Stimulated activated CD8-positive, alpha-beta memory T cell treated with anti-CD3 and anti-CD28 coated beads, Interleukin-12 subunit alpha, Interleukin-12 subunit beta, amount 100 ng/mL, for 24 hours (primary cell): ENCODE data around the gene GTSF1L.

Experiments
- DNase-seq: peaks from one replicate; pipeline ENCODE4 v3.0.0-alpha.2; 2020; ENCODE audit errors: extremely low read depth

GTSF1L gene

DNA sequence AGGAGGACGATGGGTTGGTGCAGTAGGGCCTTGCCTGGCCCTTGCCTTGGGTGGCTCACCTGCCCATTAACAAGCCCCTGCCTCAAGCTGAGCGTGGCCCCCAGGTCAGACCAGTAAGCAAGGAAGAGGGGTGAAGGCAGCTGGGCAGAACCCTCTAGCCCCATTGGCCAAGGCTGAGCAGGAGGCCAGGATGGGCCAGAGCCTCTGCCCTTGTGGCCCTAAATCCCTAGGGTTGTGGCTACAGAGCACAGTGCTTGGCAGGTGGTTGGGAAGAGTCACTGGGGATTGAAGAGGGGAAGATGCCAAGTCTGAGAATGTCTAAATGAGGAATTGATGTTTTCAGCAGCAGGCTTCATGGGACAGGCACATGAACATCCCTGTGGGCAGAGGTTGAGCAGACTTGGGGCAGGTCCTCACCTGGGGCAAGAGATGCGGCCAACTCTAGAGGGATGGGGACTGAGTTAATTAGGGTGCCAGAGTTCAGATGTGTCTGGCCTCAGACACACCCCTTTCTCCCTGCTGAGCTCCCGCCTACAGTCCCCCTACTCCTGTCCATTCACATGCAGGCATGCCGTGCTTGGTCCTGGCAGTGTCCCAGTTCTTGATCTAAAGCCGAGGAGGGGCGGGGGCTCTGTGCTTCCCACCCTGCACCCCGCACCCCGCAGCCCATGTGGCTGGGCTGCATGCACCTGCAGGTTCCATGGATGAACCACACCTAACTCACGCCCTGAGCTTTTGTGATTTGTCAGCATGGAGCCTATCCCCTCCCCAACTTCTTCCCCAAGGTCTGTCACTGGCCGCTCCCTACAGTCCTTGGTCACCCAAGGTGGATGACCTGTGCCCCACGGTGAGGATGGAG lies 9.8 kb downstream of the GTSF1L start:
- DNase-seq = no peak

DNA sequence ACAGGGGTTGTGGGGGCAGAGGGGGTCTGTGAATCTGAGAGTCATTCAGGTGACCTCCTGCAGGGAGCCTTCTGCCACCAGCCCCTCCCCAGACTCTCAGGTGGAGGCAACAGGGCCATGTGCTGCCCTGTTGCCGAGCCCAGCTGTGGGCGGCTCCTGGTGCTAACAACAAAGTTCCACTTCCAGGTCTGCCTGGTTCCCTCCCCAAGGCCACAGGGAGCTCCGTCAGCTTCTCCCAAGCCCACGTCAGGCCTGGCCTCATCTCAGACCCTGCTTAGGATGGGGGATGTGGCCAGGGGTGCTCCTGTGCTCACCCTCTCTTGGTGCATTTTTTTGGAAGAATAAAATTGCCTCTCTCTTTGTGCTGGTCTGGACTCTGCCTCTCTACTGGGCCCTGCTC lies 10.7 kb downstream of the GTSF1L start:
- no peak for DNase-seq

DNA sequence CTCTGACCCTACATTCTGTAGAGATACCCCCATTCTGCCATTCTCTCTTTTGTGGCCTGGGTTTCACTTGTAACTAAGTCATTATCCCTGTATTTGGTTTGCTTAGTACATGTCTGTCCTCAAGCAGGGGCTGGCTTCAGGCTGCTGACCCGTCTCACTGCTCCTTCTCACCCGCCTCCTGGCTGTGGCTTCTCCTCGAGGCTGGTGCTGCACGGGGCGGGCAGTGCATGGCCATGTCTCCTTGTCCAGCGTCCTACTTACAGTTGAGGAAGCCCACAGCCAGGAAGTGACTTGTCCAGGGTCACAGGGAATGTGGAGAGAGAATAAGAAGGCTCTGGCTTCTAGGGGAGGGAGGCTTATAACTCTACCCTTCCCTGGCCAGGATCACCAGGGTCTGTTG lies 11.3 kb downstream of the GTSF1L start:
- DNase-seq = no peak

DNA sequence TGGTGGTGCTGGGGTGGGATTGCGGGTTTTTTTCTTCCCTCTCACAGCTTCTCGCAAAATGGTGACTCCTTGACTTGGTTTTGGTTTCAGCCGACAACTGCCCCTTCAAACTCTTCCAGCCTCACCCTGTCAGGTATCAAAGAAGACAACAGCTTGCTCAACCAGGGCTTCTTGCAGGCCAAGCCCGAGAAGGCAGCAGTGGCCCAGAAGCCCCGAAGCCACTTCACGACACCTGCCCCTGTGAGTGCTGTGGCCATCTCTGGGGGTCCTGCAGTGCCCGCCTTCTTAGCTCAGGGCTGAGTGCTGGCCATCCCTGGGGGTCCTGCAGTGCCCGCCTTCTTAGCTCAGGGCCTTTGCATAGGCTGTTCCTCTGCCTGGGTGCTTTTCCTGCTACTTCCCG lies 11.8 kb downstream of the GTSF1L start:
- no peak for DNase-seq

DNA sequence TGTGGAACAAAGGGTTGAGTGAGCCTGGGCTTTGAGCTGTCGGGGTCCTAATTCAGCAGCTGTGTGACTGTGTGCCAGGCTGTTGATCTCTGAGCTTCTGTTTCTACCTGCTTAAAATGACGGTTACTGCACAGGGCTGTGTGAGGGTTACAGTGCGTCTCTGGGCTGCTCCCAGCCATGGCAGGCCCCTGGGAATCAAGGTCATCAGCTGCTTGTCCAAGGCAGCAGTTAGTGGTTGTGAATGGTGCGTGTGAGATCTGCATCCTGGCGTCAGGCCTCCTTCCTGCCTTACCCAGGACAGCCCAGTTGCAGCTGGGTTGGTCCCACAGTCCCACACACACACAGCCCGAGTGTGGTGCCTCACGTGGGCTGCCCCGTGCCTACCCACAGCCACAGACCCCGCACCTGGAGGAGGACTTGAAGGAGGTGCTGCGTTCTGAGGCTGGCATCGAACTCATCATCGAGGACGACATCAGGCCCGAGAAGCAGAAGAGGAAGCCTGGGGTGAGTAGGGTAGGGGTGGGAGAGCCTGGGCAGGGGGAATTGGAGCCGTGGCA lies 15.6 kb downstream of the GTSF1L start:
- DNase-seq = no peak

DNA sequence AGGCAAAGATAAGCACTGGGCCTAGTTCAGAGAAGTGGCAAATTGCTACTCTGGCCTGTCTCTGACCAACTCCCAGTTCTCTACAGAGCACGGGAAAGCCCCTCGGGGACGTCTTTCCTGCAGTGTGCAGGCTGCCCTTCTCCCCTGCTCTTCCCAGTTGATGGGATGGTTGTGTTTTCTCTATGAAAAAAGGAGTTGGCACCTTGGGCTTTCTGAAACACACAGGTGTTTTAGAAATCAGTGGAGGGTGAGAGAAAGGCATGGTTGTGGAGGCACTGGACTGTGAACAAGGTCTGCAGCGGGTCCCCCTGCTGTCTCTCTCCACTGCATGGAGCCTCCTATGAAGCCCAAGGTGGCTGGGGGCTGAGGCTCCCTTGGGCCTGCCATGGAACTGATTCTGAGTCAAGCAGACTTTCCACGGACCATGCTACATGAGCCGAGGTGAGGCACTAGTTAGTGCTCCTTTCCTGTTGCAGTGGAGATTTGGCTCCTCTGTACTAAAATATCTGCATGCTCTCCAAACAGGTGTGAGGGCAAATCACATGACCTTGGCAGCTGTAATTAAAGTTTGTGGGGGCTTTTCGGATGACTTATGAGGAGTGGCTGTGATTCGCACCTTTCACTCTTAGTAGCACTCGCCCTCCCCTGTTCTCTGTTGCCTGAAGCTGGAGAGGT lies 16.3 kb downstream of the GTSF1L start:
- no peak for DNase-seq

DNA sequence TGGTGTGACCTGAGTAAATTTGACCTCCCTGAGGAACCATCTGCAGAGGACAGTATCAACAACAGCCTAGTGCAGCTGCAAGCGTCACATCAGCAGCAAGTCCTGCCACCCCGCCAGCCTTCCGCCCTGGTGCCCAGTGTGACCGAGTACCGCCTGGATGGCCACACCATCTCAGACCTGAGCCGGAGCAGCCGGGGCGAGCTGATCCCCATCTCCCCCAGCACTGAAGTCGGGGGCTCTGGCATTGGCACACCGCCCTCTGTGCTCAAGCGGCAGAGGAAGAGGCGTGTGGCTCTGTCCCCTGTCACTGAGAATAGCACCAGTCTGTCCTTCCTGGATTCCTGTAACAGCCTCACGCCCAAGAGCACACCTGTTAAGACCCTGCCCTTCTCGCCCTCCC lies 24.3 kb downstream of the GTSF1L start:
- DNase-seq = no peak

DNA sequence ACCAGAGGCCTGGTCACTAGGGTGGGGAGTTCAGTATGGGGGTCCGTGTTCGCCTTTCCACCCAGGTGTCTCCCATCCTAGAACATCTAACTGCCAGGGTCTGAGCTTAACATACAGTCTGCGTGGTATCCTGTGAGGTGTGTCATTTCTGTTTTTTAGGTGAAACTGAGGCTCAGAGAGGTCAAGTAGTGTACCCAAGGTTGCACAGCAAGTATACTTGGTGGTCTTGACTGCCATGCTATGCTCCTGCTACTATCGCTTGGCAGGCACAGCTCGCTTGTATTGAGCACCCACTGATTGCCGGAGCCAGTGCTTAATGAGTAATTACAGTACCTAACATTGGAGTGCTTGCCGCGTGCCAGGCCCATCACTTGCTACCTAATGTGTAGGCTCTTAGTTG lies 26.2 kb downstream of the GTSF1L start:
- DNase-seq = no peak

DNA sequence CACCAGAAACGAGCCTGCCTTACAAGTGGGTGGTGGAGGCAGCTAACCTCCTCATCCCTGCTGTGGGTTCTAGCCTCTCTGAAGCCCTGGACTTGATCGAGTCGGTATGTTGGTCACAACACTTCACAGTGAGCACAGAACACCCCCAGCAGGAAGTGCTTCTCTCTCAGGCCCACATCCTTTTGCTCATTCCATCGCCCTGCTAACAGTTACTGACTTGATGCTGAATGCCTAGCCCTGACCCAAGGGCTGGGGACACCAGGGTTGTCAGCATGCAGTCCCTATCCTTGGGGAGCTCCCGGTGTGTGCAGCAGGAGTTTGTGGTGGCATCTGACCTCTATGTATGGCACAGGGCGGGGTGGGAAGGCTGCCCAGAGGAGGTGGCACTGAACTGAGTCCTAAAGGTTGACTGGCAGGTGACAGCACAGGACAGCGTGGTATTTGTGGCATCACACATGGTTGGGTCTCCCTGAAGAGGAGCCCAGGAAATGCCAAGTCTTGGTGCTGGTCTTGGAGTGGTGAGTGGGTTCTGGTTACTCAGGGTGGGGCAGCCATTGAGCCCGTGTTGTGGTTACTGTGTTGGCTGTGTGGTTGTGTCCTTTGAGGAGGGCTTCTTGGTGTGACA lies 26.7 kb downstream of the GTSF1L start:
- no peak for DNase-seq

DNA sequence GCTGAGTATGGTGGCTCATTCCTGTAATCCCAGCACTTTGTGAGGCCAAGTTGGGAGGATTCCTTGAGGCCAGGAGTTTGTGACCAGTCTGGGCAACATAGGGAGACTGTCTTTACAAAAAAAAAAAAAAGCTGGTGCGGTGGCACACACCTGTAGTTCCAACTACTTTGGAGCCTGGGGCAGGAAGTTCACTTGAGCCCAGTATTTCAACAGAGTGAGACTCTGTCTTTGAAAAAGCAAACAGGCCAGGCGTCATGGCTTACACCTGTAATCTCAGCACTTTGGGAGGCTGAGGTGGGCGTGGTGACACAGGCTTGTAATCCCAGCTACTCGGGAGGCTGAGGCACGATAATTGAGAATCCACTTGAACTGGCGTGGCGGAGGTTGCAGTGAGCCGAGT lies 31.2 kb downstream of the GTSF1L start:
- no peak for DNase-seq

DNA sequence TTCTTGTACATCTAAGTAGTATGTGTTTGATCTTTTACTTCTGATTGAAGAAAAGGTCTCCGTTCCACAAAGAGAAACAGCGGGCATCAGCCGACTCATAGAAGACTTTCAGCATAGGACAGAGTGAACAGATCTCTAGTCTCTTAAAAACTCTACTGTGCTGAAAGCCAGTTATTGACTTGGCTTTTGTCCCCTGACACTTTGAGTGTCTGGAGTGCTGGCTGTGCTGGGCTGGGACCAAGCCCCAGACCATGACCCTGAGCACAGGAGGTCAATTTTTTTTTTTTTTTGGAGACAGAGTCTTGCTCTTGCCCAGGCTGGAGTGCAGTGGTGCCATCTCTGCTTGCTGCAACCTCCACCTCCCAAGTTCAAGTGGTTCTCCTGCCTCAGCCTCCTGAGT lies 32.0 kb downstream of the GTSF1L start:
- DNase-seq = no peak

DNA sequence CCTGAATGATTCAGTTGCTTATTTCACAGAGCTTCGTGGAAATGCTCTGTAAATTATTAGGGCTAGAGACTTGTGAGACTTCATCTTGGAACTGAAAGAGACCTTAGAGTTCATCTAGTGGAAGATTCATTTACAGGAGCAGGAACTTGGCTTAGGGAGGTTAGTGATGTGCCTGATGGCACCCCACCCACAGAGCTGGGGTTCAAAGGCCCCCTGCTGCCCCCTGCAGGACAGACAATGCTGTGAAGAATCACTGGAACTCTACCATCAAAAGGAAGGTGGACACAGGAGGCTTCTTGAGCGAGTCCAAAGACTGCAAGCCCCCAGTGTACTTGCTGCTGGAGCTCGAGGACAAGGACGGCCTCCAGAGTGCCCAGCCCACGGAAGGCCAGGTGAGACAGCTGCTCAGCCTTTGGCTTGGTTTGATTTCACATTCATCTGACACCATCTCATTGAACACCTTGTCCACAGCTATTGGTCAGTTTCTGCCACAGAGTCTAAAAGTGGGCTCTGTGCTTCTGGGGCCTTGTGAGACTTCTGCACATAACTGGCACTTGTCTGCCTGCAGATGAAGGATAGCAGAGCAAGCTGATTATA lies 34.8 kb downstream of the GTSF1L start:
- DNase-seq = no peak

DNA sequence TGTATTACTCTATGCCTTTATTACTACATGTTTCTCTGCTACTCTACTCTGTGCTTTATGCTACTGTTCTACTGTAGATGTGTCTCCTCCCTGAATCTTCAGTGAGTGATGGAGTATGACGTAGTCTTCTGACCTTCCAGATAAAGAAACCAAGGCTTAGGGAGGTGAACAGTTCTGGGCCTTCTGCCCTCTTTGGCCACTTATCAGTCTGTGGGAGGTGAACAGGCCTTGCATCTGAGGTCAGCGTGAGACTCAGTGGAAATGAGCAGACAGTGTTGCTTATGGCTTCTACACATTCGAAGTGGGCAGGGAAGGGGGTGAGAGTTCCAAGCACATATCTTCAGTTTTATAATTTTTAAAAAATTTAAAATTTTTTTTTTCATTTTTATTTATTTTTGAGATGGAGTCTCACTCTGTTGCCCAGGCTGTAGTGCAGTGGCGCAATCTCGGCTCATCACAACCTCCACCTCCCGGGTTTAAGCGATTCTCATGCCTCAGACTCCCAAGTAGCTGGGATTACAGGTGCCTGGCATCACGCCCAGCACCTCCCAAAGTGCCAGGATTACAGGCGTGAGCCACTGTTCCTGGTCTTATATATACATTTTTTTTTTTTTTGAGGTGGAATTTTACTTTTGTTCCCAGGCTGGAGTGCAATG lies 35.7 kb downstream of the GTSF1L start:
- no peak for DNase-seq

DNA sequence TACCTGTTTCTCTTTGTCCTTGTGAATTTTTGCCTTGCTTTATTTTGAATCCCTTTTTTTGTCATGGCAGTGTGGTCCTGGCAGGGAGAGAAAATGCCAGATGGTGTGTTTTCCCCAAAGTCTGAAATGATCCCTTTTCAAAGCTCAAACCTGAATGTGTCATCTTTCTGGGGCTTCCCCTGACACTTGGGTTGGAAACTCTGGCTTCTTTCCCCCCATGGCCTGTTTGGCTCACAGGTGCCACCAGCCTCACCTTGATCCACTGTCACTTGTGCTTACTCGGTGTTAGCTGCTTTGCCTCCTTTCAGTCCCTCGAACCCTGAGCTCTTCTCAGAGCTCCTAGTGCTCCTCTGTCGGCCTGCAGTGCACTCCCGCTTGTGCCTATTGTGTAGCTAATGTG lies 37.6 kb downstream of the GTSF1L start:
- DNase-seq = no peak

DNA sequence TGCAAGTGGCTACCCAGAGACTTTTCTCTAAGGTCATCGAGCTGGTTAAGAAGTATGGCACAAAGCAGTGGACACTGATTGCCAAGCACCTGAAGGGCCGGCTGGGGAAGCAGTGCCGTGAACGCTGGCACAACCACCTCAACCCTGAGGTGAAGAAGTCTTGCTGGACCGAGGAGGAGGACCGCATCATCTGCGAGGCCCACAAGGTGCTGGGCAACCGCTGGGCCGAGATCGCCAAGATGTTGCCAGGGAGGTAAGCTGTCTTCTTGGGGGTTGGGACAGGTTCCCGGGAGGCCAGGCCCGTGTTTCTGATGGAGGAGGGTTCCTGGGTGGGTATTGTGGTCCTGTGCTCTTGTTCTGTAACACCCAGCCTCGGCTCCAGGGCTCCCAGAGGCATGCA lies 40.0 kb downstream of the GTSF1L start:
- no peak for DNase-seq

DNA sequence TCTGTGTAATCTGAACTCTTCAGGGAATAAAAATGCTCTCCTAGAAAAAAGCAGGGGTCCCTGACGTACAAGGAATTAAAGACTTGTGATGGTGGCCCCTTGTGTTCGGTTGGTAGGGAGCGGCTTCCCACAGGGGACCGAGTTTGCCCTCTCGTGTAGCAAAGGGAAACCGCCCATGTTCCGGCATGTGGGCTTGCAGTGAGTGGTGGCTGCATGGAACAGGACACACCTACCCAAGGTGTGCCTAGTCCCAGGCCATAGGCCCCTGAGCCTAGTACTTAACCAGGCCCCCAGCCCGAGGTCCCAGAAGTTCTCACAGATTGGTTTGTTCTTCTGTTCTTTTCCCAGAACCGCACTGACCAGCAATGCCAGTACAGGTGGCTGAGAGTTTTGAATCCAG lies 44.4 kb downstream of the GTSF1L start:
- no peak for DNase-seq

DNA sequence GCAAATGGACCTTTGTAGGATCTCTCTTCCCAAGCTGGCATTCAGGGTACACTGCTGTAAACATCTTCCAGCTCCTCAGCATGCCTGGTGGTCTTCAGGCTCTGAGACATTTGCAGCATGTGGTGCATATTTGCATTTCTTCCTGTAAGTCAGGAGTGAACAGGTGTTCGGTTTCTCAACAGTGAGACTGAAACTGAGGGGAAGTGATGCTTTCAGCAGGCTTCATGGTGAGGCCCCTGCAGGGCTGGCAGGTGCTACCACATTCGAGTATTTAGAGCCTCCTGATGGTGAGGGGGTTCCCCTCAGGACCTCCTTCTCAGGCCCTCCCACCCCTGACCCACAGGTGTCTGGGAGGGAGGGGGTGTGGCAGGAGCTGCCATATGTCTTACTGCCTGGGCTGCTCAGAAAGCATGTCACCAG lies 44.8 kb downstream of the GTSF1L start:
- no peak for DNase-seq

DNA sequence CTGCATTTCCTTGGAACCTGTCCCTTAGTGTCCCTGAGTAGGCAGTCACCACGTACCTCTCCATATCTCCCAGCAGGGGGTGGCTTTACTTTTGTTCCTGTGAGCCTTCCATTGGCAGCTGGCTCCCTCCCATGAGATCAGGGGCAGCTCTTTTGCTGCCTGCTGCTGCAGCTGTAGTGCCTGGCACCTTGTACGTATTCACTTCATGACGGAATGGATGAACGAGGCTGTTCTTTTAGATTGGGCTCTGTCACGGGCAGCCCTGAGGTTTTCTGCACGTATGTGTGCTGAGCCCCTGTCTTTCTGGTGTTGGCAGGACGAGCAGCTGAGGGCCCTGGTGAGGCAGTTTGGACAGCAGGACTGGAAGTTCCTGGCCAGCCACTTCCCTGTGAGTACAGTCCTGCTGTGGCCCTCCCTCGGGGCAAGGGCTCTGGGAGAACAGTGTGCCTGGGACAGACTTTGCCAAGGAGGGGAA lies 45.3 kb downstream of the GTSF1L start:
- DNase-seq = no peak

DNA sequence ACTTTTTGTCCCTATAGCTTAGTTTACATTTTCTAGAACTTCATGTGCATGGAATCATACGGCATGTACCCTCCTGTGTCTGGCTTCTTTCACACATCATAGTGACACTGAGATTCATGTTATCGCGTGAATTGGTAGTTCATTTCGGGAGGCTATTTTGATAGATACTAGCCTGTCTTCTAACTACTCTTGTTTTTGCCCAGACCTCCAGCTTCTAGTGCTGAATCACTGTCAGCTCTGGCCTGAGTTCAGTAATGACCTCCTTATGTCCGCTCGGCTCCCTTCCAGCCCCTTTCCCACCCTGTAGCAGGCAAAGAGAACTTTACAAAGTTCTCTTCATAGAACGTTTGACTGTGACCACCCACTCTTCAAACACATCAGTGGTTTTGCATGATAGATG lies 45.8 kb downstream of the GTSF1L start:
- DNase-seq = no peak

DNA sequence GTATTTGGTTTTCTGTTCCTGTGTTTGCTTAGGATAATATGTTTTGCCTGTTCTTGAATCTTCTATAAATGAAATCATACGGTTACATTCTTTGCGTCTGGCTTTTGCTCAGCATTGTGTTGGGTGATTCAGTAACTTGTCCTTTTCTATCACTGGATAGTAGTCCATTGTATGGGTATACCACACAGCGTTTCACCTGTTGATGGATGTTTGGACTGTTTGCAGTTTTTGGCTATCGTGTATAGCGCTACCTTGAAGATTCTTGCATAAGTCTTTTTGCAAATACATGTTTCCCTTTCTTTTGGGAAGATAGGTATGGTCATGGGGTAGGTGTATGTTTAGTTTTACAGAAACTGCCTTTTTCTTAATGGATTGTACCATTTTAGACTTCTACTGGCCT lies 50.4 kb downstream of the GTSF1L start:
- no peak for DNase-seq
